Endodermal cell (in vitro differentiated cells): ENCODE results near the gene UBAP1L. TPM values are rescaled to one million over a fixed set of nuclear protein-coding genes. Genes with fewer than 3 reads are reported as not detected.
A peak's percentile ranks its signal among the peaks of the same experiment; 100 is the strongest.

Experiments
- DNase-seq: peaks from one replicate; pipeline ENCODE4 v3.0.0-alpha.2; 2017
- H3K27ac ChIP-seq: 2 replicates; pipeline ENCODE4 v1.5.1; 2013; ENCODE audit warnings: mild to moderate bottlenecking, low read depth, low read length, moderate library complexity
- H3K27me3 ChIP-seq: 2 replicates; pipeline ENCODE4 v1.6.1; 2013; ENCODE audit warnings: mild to moderate bottlenecking, low read length, moderate library complexity; ENCODE audit not compliant: insufficient read depth, control insufficient read depth, poor library complexity, severe bottlenecking
- H3K36me3 ChIP-seq: 2 replicates; pipeline ENCODE4 v1.7.0; 2013; ENCODE audit warnings: mild to moderate bottlenecking, low read length, moderate library complexity; ENCODE audit not compliant: control insufficient read depth, insufficient read depth
- H3K4me1 ChIP-seq: one replicate; pipeline ENCODE4 v1.7.0; 2013; ENCODE audit warnings: low read length; ENCODE audit not compliant: control insufficient read depth, insufficient read depth
- H3K4me3 ChIP-seq: 2 replicates; pipeline ENCODE4 v1.5.1; 2013; ENCODE audit warnings: mild to moderate bottlenecking, low read length, moderate library complexity
- H3K9ac ChIP-seq: 2 replicates; pipeline ENCODE4 v1.6.1; 2013; ENCODE audit warnings: mild to moderate bottlenecking, low read length, moderate library complexity; ENCODE audit not compliant: poor library complexity, severe bottlenecking; ENCODE audit errors: extremely low read depth
- H3K9me3 ChIP-seq: 2 replicates; pipeline ENCODE4 v1.6.1; 2013; ENCODE audit warnings: mild to moderate bottlenecking, low read length, moderate library complexity; ENCODE audit not compliant: control insufficient read depth
- H3K27ac Mint-ChIP-seq: 2 replicates; pipeline ENCODE4 v1.8.0; 2020; ENCODE audit warnings: mixed read lengths
- H3K27me3 Mint-ChIP-seq: 2 replicates; pipeline ENCODE4 v1.8.0; 2021; ENCODE audit warnings: mild to moderate bottlenecking, mixed read lengths; ENCODE audit not compliant: insufficient read depth
- H3K36me3 Mint-ChIP-seq: 2 replicates; pipeline ENCODE4 v1.8.0; 2020; ENCODE audit warnings: low read depth, mixed read lengths
- H3K4me1 Mint-ChIP-seq: 2 replicates; pipeline ENCODE4 v1.8.0; 2020; ENCODE audit warnings: mixed read lengths
- H3K4me3 Mint-ChIP-seq: 2 replicates; pipeline ENCODE4 v1.8.0; 2020; ENCODE audit warnings: mild to moderate bottlenecking, moderate library complexity, mixed read lengths
- H3K9me3 Mint-ChIP-seq: 2 replicates; pipeline ENCODE4 v1.8.0; 2020; ENCODE audit warnings: mild to moderate bottlenecking, mixed read lengths
- CTCF ChIP-seq: fragments of 200-600 bp; sonication (generic); conservative IDR thresholded peaks from 2 replicates; pipeline ENCODE4 v1.5.0; 2021; ENCODE audit warnings: antibody characterized with exemption, mild to moderate bottlenecking
- WGBS, 2 experiments: methylation state at CpG; one replicate each; pipeline versions ENCODE4 v1.1.5 to v1.1.7; 2013; ENCODE audit warnings: missing lambda C conversion rate in 2 of 2, mixed read lengths in 1 of 2; ENCODE audit not compliant: insufficient coverage in 1 of 2, insufficient read length in 1 of 2; 5-methylcytosine and 5-hydroxymethylcytosine counted together
- total RNA-seq, 2 donors: library from RNA; stranded (reverse); fragmentation: NEBNext Ultra II Directional in 1 of 2; extraction: Animal tissue kit (Norgen Biotek cat#: 25700) in 1 of 2; gene quantifications; 2 replicates in 1 of 2; 3 replicates in 1 of 2; pipeline ENCODE4 v1.2.1, GENCODE V29; 2021

UBAP1L gene
- total RNA-seq, 2 donors from 2014 or later: 3.4 to 4.2 TPM

- peaks cover 19% of the 10 kb centered on the region for H3K27me3 Mint-ChIP-seq
- Histone ChIP-seq H3K4me3 (peak overlapping the region; percentile 12), H3K27ac (no peak overlapping the region), H3K9ac (no peak overlapping the region), H3K36me3 (no peaks in the 10 kb centered on the region), H3K27me3 (no peaks in the 10 kb centered on the region), H3K9me3 (no peaks in the 10 kb centered on the region), H3K4me1 (peaks cover 31% of the 10 kb centered on the region)
- no peak for TF ChIP-seq CTCF
- WGBS, 2 experiments: 67 to 82% methylated on average over 1 to 6 of the region's 6 CpGs
- no peaks in the 10 kb centered on the region for H3K9me3 Mint-ChIP-seq
- no peaks in the 10 kb centered on the region for H3K36me3 Mint-ChIP-seq
- peak overlapping the region; percentile 52 for H3K27ac Mint-ChIP-seq
- peaks cover 53% of the 10 kb centered on the region for H3K4me1 Mint-ChIP-seq
- peak overlapping the region; percentile 26 for H3K4me3 Mint-ChIP-seq
- no peak for DNase-seq
These were observed 26.4 kb downstream of the UBAP1L start for GRCh38 chr15:65088643-65089021.

- H3K9ac ChIP-seq: no peak overlapping the region
- H3K4me1 Mint-ChIP-seq: peaks cover 59% of the 10 kb centered on the region
- no peak for DNase-seq
- no peaks in the 10 kb centered on the region for H3K36me3 ChIP-seq
- no peaks in the 10 kb centered on the region for H3K9me3 Mint-ChIP-seq
- no peak for TF ChIP-seq CTCF
- WGBS, 2 experiments: 91 to 99% methylated on average over 7 to 13 of the region's 13 CpGs
- H3K9me3 ChIP-seq: no peaks in the 10 kb centered on the region
- H3K4me3 Mint-ChIP-seq: no peak overlapping the region
- no peaks in the 10 kb centered on the region for H3K27me3 ChIP-seq
- peaks cover 19% of the 10 kb centered on the region for H3K27me3 Mint-ChIP-seq
- H3K36me3 Mint-ChIP-seq: no peaks in the 10 kb centered on the region
- H3K27ac Mint-ChIP-seq: peak overlapping the region; percentile 52
- H3K4me3 ChIP-seq: no peak overlapping the region
- peaks cover 35% of the 10 kb centered on the region for H3K4me1 ChIP-seq
- H3K27ac ChIP-seq: no peak overlapping the region
These were observed 26.9 kb downstream of the UBAP1L start for GRCh38 chr15:65087873-65088642.

- Histone ChIP-seq H3K9ac (no peak overlapping the region), H3K4me3 (no peak overlapping the region), H3K4me1 (peaks cover 35% of the 10 kb centered on the region), H3K36me3 (no peaks in the 10 kb centered on the region), H3K27ac (no peak overlapping the region), H3K27me3 (no peaks in the 10 kb centered on the region), H3K9me3 (no peaks in the 10 kb centered on the region)
- Mint-ChIP-seq H3K9me3 (no peaks in the 10 kb centered on the region), H3K27ac (peak overlapping the region; percentile 39), H3K27me3 (peaks cover 23% of the 10 kb centered on the region), H3K4me3 (no peak overlapping the region), H3K4me1 (peaks cover 65% of the 10 kb centered on the region), H3K36me3 (no peaks in the 10 kb centered on the region)
- no peak for TF ChIP-seq CTCF
- WGBS, 2 experiments: 86 to 91% methylated on average over 2 to 3 of the region's 3 CpGs
- no peak for DNase-seq
These were observed 27.6 kb downstream of the UBAP1L start for GRCh38 chr15:65087411-65087810.
